HEK293T (cell line): ENCODE data around the gene WASF1.

Experiments
- CTCF ChIA-PET: fragments of 350-600 bp; formaldehyde crosslinking; extraction: SDS; loops from one replicate; lab custom pipeline; 2021; ENCODE audit warnings: antibody characterized with exemption, inconsistent platforms; lab: Yijun Ruan, JAX
- POLR2A ChIA-PET: fragments of 350-600 bp; formaldehyde crosslinking; extraction: SDS; loops from one replicate; lab custom pipeline; 2020; ENCODE audit warnings: antibody characterized with exemption, inconsistent platforms; lab: Yijun Ruan, JAX
- DNase-seq: peaks from one replicate; pipeline ENCODE4 v3.0.0; 2012; ENCODE audit warnings: mixed read lengths; ENCODE audit errors: extremely low spot score
- ARNT ChIP-seq: fragments of 450-650 bp; IDR thresholded peaks from 2 replicates; pipeline ENCODE4 v1.6.1; 2017; ENCODE audit warnings: mild to moderate bottlenecking
- BHLHE40 ChIP-seq: fragments of 450-650 bp; IDR thresholded peaks from 2 replicates; pipeline ENCODE4 v1.6.1; 2016; ENCODE audit warnings: mild to moderate bottlenecking, moderate library complexity, borderline replicate concordance
- CTBP1 ChIP-seq: fragments of 450-650 bp; IDR thresholded peaks from 2 replicates; pipeline ENCODE4 v1.6.1; 2016; ENCODE audit warnings: borderline replicate concordance
- ELF4 ChIP-seq: fragments of 450-650 bp; IDR thresholded peaks from 2 replicates; pipeline ENCODE4 v1.6.1; 2017; ENCODE audit warnings: antibody characterized with exemption
- FOXA1 ChIP-seq: fragments of 450-650 bp; IDR thresholded peaks from 2 replicates; pipeline ENCODE4 v1.6.1; 2016; ENCODE audit warnings: mild to moderate bottlenecking
- FOXK2 ChIP-seq: fragments of 450-650 bp; IDR thresholded peaks from 2 replicates; pipeline ENCODE4 v1.6.1; 2016; ENCODE audit warnings: mild to moderate bottlenecking
- FOXM1 ChIP-seq: fragments of 450-650 bp; IDR thresholded peaks from 2 replicates; pipeline ENCODE4 v1.6.1; 2017; ENCODE audit warnings: mild to moderate bottlenecking, borderline replicate concordance
- HDGF ChIP-seq: fragments of 450-650 bp; IDR thresholded peaks from 2 replicates; pipeline ENCODE4 v1.6.1; 2017; ENCODE audit warnings: antibody characterized with exemption, borderline replicate concordance
- L3MBTL2 ChIP-seq: fragments of 450-650 bp; conservative IDR thresholded peaks from 2 replicates; pipeline ENCODE4 v1.6.1; 2016; ENCODE audit warnings: mild to moderate bottlenecking
- LEF1 ChIP-seq: fragments of 450-650 bp; IDR thresholded peaks from 2 replicates; pipeline ENCODE4 v1.6.1; 2017; ENCODE audit warnings: mild to moderate bottlenecking, borderline replicate concordance
- NFRKB ChIP-seq: fragments of 450-650 bp; IDR thresholded peaks from 2 replicates; pipeline ENCODE4 v1.6.1; 2016; ENCODE audit warnings: mild to moderate bottlenecking, moderate library complexity
- SP1 ChIP-seq: fragments of 450-650 bp; IDR thresholded peaks from 2 replicates; pipeline ENCODE4 v1.6.1; 2017
- SUZ12 ChIP-seq: fragments of 450-650 bp; IDR thresholded peaks from 2 replicates; pipeline ENCODE4 v1.6.1; 2016; ENCODE audit warnings: mild to moderate bottlenecking
- TARDBP ChIP-seq: fragments of 450-650 bp; IDR thresholded peaks from 2 replicates; pipeline ENCODE4 v1.6.1; 2016
- ZNF384 ChIP-seq: fragments of 450-650 bp; IDR thresholded peaks from 2 replicates; pipeline ENCODE4 v1.6.1; 2016
- TF ChIP-seq, protein P1 (sequence below): fragments of 450-650 bp; IDR thresholded peaks from 2 replicates; pipeline ENCODE4 v1.6.1; 2016

WASF1 gene

DNA sequence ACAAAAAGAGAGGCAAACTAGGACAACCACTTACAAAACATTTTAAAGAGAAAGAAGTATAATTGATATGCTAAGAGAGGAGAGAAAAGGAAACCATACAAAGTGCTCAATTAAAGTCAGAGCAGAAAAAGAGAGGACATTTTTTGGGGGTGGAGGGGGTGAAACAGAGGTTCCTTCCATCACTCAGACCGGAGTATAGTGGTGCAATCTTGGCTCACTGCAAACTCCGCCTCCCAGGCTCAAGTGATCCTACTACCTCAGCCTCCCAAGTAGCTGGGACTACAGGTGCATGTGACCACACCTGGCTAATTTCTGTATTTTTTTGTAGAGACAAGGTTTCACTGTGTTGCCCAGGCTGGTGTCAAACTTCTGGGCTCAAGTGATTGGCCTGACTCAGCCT is 9.4 kb downstream of the WASF1 start:
- DNase-seq, result no peak
- ChIA-PET POLR2A (no interaction called here), CTCF (interaction anchor here (0.6 kb wide), 1 partner anchor 21 kb away, joined by 3 read pairs; no protein-coding TSS in a partner anchor)
- TF ChIP-seq FOXA1, result no peak
- TF ChIP-seq SUZ12, result no peak
- TF ChIP-seq ZNF384, result no peak
- TF ChIP-seq SP1, result no peak
- TF ChIP-seq, protein P1, sequence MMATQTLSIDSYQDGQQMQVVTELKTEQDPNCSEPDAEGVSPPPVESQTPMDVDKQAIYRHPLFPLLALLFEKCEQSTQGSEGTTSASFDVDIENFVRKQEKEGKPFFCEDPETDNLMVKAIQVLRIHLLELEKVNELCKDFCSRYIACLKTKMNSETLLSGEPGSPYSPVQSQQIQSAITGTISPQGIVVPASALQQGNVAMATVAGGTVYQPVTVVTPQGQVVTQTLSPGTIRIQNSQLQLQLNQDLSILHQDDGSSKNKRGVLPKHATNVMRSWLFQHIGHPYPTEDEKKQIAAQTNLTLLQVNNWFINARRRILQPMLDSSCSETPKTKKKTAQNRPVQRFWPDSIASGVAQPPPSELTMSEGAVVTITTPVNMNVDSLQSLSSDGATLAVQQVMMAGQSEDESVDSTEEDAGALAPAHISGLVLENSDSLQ, result no peak
- TF ChIP-seq ARNT, result no peak
- no peak for TF ChIP-seq CTBP1
- TF ChIP-seq NFRKB, result no peak

DNA sequence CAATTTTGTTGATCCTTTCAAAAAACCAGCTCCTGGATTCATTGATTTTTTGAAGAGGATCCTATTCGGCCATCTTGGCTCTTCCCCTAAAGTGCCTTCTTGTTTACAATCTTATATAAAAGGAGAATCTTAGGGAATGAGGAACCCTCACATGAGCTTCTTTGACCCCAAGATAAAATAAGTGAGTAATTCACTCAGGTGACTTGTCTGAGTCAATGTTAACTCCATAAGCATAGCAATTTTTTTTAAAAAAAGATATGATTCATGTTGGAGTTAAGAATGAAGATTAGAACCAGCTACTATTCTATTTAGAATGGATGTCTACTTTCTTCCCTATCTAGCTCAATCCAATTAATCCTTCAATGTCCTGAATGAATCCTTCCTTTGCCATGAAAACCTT is 21.0 kb downstream of the WASF1 start:
- ChIA-PET CTCF (interaction anchor here (0.7 kb wide), 1 partner anchor 29 kb away, joined by 4 read pairs; no protein-coding TSS in a partner anchor), POLR2A (no interaction called here)
- DNase-seq, result no peak
- TF ChIP-seq HDGF (no peak), CTBP1 (no peak), FOXK2 (no peak), ARNT (no peak), FOXM1 (no peak), LEF1 (no peak), L3MBTL2 (no peak), FOXA1 (no peak), ELF4 (no peak), ZNF384 (no peak), SUZ12 (no peak), NFRKB (no peak), TARDBP (no peak), SP1 (no peak), BHLHE40 (no peak)
- TF ChIP-seq, protein P1, result no peak

DNA sequence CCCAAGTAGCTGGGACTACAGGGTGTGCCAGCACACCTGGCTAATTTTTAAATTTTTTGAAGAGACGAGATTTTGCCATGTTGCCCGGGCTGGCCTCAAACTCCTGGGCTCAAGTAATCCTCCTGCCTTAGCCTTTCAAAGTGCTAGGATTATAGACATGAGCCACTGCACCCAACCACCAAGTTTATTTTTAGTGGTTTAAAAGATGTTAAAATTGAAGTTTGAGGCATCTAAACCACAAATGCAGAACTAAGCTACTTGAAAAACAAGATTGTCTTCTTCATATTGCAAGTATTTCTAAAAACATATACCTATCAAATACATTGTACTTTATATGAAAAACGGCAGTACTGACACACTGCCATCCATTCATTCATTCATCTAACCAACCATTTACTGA is 31.6 kb downstream of the WASF1 start:
- POLR2A ChIA-PET, result no interaction called here

DNA sequence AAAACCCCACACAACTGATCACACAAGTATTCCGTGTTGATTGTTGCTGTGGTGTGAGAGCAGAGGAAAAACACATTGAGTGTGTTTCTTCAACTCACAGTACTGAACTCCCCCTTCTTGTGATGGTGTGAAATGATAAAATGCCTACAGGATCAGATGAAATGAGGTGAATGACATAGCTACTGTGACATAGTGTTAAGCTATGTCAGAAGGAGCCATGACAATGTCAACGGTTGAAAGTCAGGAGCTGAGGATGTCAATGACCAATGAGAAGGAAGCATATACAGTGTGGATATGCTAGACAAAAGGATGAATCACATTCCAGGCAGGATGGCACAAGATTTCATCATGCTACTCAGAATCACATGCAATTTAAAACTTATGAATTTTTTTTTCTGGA is 38.8 kb downstream of the WASF1 start:
- ChIA-PET CTCF (no interaction called here), POLR2A (no interaction called here)
- TF ChIP-seq HDGF (no peak), FOXK2 (no peak), SUZ12 (no peak), TARDBP (no peak), ARNT (no peak), NFRKB (no peak), ZNF384 (no peak), ELF4 (no peak), BHLHE40 (no peak), CTBP1 (no peak), SP1 (no peak), LEF1 (no peak), FOXA1 (no peak), L3MBTL2 (no peak)
- TF ChIP-seq, protein P1, result no peak
- no peak for DNase-seq

More for the DNA sequence above, 31.6 kb downstream of the WASF1 start:
- CTCF ChIA-PET, result no interaction called here
- TF ChIP-seq CTBP1 (no peak), FOXA1 (no peak), ZNF384 (no peak), BHLHE40 (no peak), LEF1 (no peak), HDGF (no peak), SP1 (no peak), NFRKB (no peak), L3MBTL2 (no peak), ELF4 (no peak), ARNT (no peak), FOXM1 (no peak), FOXK2 (no peak)
- TF ChIP-seq, protein P1, result no peak
- DNase-seq, result no peak

DNA sequence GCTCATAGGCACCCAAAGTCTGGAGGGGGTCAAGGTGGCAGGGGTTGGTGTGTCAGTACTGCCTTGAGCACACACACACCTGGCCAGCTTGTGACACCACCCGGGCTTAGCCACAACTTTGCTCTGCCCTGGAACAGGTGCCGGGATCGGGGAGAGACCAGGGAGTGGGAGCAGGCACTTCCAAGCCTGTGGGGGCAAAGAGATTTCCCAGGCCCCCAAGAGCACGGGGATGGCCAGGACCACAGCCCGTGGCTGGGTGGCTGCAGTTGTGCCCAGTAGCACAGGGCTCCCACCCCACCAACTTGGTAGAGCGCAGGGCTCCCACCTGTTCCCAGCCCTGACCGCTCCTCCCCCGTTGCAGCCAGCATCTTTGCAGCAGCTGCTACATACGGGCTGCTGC is 40.4 kb downstream of the WASF1 start:
- DNase-seq, result no peak
- ChIA-PET CTCF (no interaction called here), POLR2A (no interaction called here)
- no peak for TF ChIP-seq NFRKB
- no peak for TF ChIP-seq SUZ12

DNA sequence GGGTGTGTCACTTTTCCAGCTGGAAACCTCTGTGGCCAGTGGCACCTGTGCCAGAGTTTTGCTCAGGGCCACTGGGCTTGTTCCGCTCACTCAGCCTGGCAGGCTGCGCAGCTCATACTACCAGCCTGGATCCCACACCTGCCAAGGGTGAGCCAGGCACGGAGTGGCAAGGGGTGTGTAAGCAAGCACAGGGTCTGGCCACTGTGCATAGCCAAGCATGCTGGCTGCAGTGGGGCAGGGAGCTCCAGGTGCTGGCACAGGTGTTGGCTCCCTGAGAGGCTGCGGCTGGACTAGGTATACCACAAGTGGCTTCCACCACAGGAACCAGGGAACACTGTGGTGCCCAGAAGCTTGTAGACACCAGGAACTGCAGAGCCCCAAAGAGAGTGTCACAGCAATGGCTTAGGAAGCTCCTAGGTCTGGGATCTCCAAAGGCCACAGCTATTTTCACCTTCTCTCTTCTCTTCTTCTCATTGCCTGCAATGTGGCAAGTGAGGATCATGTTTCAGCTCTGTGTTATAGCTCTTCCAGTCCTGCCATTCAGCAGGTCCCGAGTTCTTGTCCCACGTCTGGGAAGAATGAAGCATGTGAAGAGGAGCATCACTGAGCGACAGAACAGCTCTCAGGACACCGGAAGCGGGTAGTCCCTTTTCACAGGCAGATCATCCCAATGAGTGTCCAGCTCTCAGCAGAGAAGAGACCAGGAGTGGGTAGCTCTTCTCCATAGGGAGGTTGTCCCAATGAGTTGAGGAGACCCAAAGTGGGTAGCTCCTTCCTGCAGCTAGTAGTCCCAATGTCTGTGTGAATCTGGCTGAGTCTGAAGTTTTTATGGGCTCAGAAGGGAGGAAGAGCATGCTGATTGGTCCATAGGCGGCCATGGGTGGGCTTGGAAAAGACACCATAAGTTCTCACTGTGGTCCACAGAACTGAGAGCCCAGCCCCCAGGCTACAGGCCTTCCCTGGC is 41.3 kb downstream of the WASF1 start:
- DNase-seq, result no peak

More for the DNA sequence above, 41.3 kb downstream of the WASF1 start:
- CTCF ChIA-PET, result no interaction called here
- TF ChIP-seq LEF1 (no peak), TARDBP (no peak), BHLHE40 (no peak), ELF4 (no peak), L3MBTL2 (no peak), HDGF (no peak), ARNT (no peak), ZNF384 (no peak), SUZ12 (no peak), FOXK2 (no peak), FOXM1 (no peak), FOXA1 (no peak), NFRKB (no peak), CTBP1 (no peak), SP1 (no peak)
- TF ChIP-seq, protein P1, result no peak
- POLR2A ChIA-PET, result no interaction called here
